HG03457 (cell line): Measurements from ENCODE around the gene ITGB5.
"Not testable (repeated sequence)": the region's sequence is repeated elsewhere in the genome, so short reads cannot be mapped to it uniquely, and the experiment has no call there.

Experiments used
- ATAC-seq: cut with Tn5 transposase; IDR thresholded peaks from one replicate; pipeline ENCODE4 v1.9.1; 2021; ENCODE audit warnings: moderate number of reproducible peaks; ENCODE audit not compliant: unreplicated experiment

ITGB5 gene

GRCh38 chr3:124791639-124792151 lies 95.5 kb downstream of the ITGB5 start:
- no peak for ATAC-seq

- no peak for ATAC-seq
These were observed 96.0 kb downstream of the ITGB5 start for GRCh38 chr3:124791142-124791541.

- ATAC-seq: not testable (repeated sequence)
These were observed 98.1 kb downstream of the ITGB5 start for GRCh38 chr3:124789103-124789502.

- no peak for ATAC-seq
These were observed 98.9 kb downstream of the ITGB5 start for GRCh38 chr3:124788254-124788745.

GRCh38 chr3:124787476-124788195 lies 99.5 kb downstream of the ITGB5 start:
- no peak for ATAC-seq

GRCh38 chr3:124786511-124787241 lies 100.5 kb downstream of the ITGB5 start:
- ATAC-seq: no peak

GRCh38 chr3:124785973-124786372 lies 101.2 kb downstream of the ITGB5 start:
- no peak for ATAC-seq

GRCh38 chr3:124784686-124785382 lies 102.3 kb downstream of the ITGB5 start:
- peak; percentile 59 for ATAC-seq

- no peak for ATAC-seq
These were observed 103.5 kb downstream of the ITGB5 start for GRCh38 chr3:124783696-124784095.

- not testable (repeated sequence) for ATAC-seq
These were observed 104.8 kb downstream of the ITGB5 start for GRCh38 chr3:124782377-124782712.

- ATAC-seq: no peak
These were observed 105.4 kb downstream of the ITGB5 start for GRCh38 chr3:124781476-124782376.

- ATAC-seq: no peak
These were observed 106.2 kb downstream of the ITGB5 start for GRCh38 chr3:124780761-124781475.

GRCh38 chr3:124780356-124780755 lies 106.8 kb downstream of the ITGB5 start:
- no peak for ATAC-seq

GRCh38 chr3:124779751-124780191 lies 107.4 kb downstream of the ITGB5 start:
- no peak for ATAC-seq

- ATAC-seq: no peak
These were observed 108.0 kb downstream of the ITGB5 start for GRCh38 chr3:124779116-124779515.

GRCh38 chr3:124777762-124778470 lies 109.2 kb downstream of the ITGB5 start:
- no peak for ATAC-seq

- ATAC-seq: no peak
These were observed 110.3 kb downstream of the ITGB5 start for GRCh38 chr3:124776856-124777255.

GRCh38 chr3:124775877-124776276 lies 111.3 kb downstream of the ITGB5 start:
- ATAC-seq: no peak

- no peak for ATAC-seq
These were observed 112.2 kb downstream of the ITGB5 start for GRCh38 chr3:124774841-124775402.
